NCI-H82 treated with DMSO at 0.1 percent for 48 hours (cell line): Measurements from ENCODE around the gene ZNF275.
"Not testable (repeated sequence)": the region's sequence is repeated elsewhere in the genome, so short reads cannot be mapped to it uniquely, and the experiment has no call there.

Experiments used
- DNase-seq: peaks from one replicate; lab custom pipeline; 2025; ENCODE audit not compliant: unreplicated experiment; lab: John Stamatoyannopoulos, UW

The ZNF275 gene

GRCh38 chrX:153318811-153319210, 15.1 kb upstream of the ZNF275 start:
- no peak for DNase-seq

- no peak for DNase-seq
These were observed 14.5 kb upstream of the ZNF275 start for GRCh38 chrX:153319295-153320046.

- DNase-seq = not testable (repeated sequence)
These were observed 13.9 kb upstream of the ZNF275 start for GRCh38 chrX:153320047-153320443.

- DNase-seq = no peak
These were observed 13.3 kb upstream of the ZNF275 start for GRCh38 chrX:153320555-153321184.

GRCh38 chrX:153321381-153322124, 12.4 kb upstream of the ZNF275 start, which contains the start of gene PNMA6F:
PNMA6F (minus strand) TSS chrX:153321767; CDS start chrX:153320674, 1,093 bp downstream.
- no peak for DNase-seq

- DNase-seq = no peak
These were observed 6.4 kb upstream of the ZNF275 start for GRCh38 chrX:153327561-153327960.

GRCh38 chrX:153333266-153333665, 687 bp upstream of the ZNF275 start:
- no peak for DNase-seq

GRCh38 chrX:153334654-153335295, 822 bp downstream of the ZNF275 start:
- DNase-seq = no peak

GRCh38 chrX:153336121-153336894, 2.4 kb downstream of the ZNF275 start:
- DNase-seq = no peak

- DNase-seq = no peak
These were observed 3.0 kb downstream of the ZNF275 start for GRCh38 chrX:153336988-153337387.

- DNase-seq = no peak
These were observed 4.9 kb downstream of the ZNF275 start for GRCh38 chrX:153338836-153339235.

- DNase-seq = no peak
These were observed 5.7 kb downstream of the ZNF275 start for GRCh38 chrX:153339662-153340061.

GRCh38 chrX:153340111-153340510, 6.2 kb downstream of the ZNF275 start:
- no peak for DNase-seq

- DNase-seq = no peak
These were observed 9.0 kb downstream of the ZNF275 start for GRCh38 chrX:153342762-153343558.

GRCh38 chrX:153343674-153344073, 9.7 kb downstream of the ZNF275 start:
- DNase-seq = no peak

GRCh38 chrX:153347530-153347929, 13.6 kb downstream of the ZNF275 start:
- no peak for DNase-seq

GRCh38 chrX:153348421-153348820, 14.5 kb downstream of the ZNF275 start:
- no peak for DNase-seq

GRCh38 chrX:153349952-153350351, 16.0 kb downstream of the ZNF275 start:
- no peak for DNase-seq

- no peak for DNase-seq
These were observed 18.0 kb downstream of the ZNF275 start for GRCh38 chrX:153351981-153352380.

- no peak for DNase-seq
These were observed 18.9 kb downstream of the ZNF275 start for GRCh38 chrX:153352858-153353257.
